Measurements from ENCODE around the gene ARRDC5. TPM values are rescaled to one million over a fixed set of nuclear protein-coding genes. Genes with fewer than 3 reads are reported as not detected.
A peak's percentile ranks its signal among the peaks of the same experiment; 100 is the strongest.
"Not testable (repeated sequence)": the region's sequence is repeated elsewhere in the genome, so short reads cannot be mapped to it uniquely, and the experiment has no call there.

Gene ARRDC5
- total and polyA plus RNA-seq, 5 donors from 2014 or later, result 1.1 to 6.1 (median 1.3) TPM

GRCh38 chr19:4849019-4849418, 53.7 kb downstream of the ARRDC5 start:
- ATAC-seq (ENCODE audit: low read depth in 2 of 2), result no peak
- Mint-ChIP-seq H3K4me1 (peaks cover 0 to 3% (median 0%) of the 10 kb centered on the region in 4 donors), H3K9me3 (no peaks in the 10 kb centered on the region), H3K27ac (no peak overlapping the region), H3K27me3 (no peaks in the 10 kb centered on the region), H3K4me3 (no peak overlapping the region), H3K36me3 (peaks cover 4% of the 10 kb centered on the region)
- Histone ChIP-seq H3K27me3 (ENCODE audit: control insufficient read depth, insufficient read depth, low read length) (no peaks in the 10 kb centered on the region), H3K36me3 (ENCODE audit: control insufficient read depth, insufficient read depth, low read length) (peaks cover 5% of the 10 kb centered on the region), H3K4me3 (ENCODE audit: low read depth, low read length) (no peak overlapping the region), H3K27ac (ENCODE audit: insufficient read depth, low read length, poor library complexity, severe bottlenecking) (no peak overlapping the region), H3K9me3 (ENCODE audit: control insufficient read depth in 2 of 2, low read length in 2 of 2) (no peaks in the 10 kb centered on the region), H3K4me1 (ENCODE audit: control insufficient read depth, insufficient read depth, low read length, poor library complexity, severe bottlenecking) (no peaks in the 10 kb centered on the region)
- DNase-seq, result no peak

GRCh38 chr19:4847190-4847973, 55.3 kb downstream of the ARRDC5 start:
- Histone ChIP-seq H3K27ac (ENCODE audit: insufficient read depth, low read length, poor library complexity, severe bottlenecking) (no peak overlapping the region), H3K36me3 (ENCODE audit: control insufficient read depth, insufficient read depth, low read length) (peaks cover 8% of the 10 kb centered on the region), H3K4me3 (ENCODE audit: low read depth, low read length) (no peak overlapping the region), H3K9me3 (ENCODE audit: control insufficient read depth in 2 of 2, low read length in 2 of 2) (no peaks in the 10 kb centered on the region), H3K4me1 (ENCODE audit: control insufficient read depth, insufficient read depth, low read length, poor library complexity, severe bottlenecking) (no peaks in the 10 kb centered on the region), H3K27me3 (ENCODE audit: control insufficient read depth, insufficient read depth, low read length) (no peaks in the 10 kb centered on the region)
- Mint-ChIP-seq H3K27me3 (no peaks in the 10 kb centered on the region), H3K36me3 (peaks cover 7% of the 10 kb centered on the region), H3K4me1 (peaks cover 0 to 3% (median 0%) of the 10 kb centered on the region in 4 donors), H3K4me3 (no peak overlapping the region), H3K27ac (peak overlapping the region in 1 of 3 donors; percentile 55), H3K9me3 (no peaks in the 10 kb centered on the region)
- ATAC-seq (ENCODE audit: low read depth in 2 of 2) (no peak), DNase-seq (no peak)

- not testable (repeated sequence) for H3K27ac ChIP-seq (ENCODE audit: insufficient read depth, low read length, poor library complexity, severe bottlenecking); H3K9me3 Mint-ChIP-seq; H3K4me1 ChIP-seq (ENCODE audit: control insufficient read depth, insufficient read depth, low read length, poor library complexity, severe bottlenecking); H3K27me3 ChIP-seq (ENCODE audit: control insufficient read depth, insufficient read depth, low read length); H3K4me1 Mint-ChIP-seq; H3K9me3 ChIP-seq (ENCODE audit: control insufficient read depth in 2 of 2, low read length in 2 of 2); H3K36me3 ChIP-seq (ENCODE audit: control insufficient read depth, insufficient read depth, low read length); ATAC-seq (ENCODE audit: low read depth in 2 of 2); H3K4me3 Mint-ChIP-seq; H3K27me3 Mint-ChIP-seq; H3K27ac Mint-ChIP-seq; DNase-seq; H3K4me3 ChIP-seq (ENCODE audit: low read depth, low read length)
- H3K36me3 Mint-ChIP-seq, result peaks cover 11% of the 10 kb centered on the region
Observed at GRCh38 chr19:4845975-4846374, 56.7 kb downstream of the ARRDC5 start.

DNA sequence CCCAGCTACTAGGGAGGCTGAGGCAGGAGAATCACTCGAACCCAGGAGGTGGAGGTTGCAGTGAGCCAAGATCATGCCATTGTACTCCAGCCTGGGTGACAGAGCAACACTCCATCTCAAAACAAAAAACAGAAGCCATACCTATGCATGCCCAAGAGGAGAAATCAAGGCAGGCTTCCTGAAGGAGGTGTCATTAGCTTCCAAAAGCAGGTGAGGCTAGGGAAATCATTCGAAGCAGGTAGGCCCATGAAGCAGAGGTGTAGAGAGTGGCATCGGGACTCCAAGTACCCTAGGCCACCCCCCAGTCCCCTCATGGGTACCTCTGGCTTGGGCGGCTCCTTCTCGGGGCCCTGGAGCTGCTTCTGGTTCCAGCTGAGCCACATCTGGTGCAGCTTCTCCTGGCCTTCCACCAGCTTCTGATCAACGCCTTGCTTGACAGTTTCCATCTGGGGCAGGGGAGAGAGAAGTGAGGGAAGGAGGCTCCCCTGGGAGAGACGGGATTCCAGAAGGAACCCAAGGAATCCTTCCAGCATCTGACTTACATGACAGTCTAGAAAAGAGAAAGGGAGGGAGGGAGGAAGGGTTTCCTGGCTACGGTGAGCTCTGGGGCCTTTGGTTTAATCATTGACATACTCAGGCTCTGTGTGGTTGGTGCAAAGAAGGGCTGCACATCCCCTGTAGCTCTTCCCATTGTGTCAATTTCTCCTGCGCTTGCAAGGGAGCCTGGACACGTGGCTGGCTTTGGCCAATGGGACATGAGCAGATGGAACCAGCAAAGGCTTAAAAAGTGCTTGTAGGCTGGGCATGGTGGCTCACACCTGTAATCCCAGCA, 58.1 kb downstream of the ARRDC5 start:
- no peaks in the 10 kb centered on the region for H3K27me3 ChIP-seq (ENCODE audit: control insufficient read depth, insufficient read depth, low read length)
- peaks cover 2 to 14% (median 11%) of the 10 kb centered on the region in 4 donors for H3K4me1 Mint-ChIP-seq
- no peak overlapping the region for H3K27ac Mint-ChIP-seq
- no peaks in the 10 kb centered on the region for H3K9me3 ChIP-seq (ENCODE audit: control insufficient read depth in 2 of 2, low read length in 2 of 2)
- peaks cover 16% of the 10 kb centered on the region for H3K36me3 Mint-ChIP-seq
- no peak for ATAC-seq (ENCODE audit: low read depth in 2 of 2)
- H3K27me3 Mint-ChIP-seq, result no peaks in the 10 kb centered on the region
- no peak for DNase-seq
- no peaks in the 10 kb centered on the region for H3K9me3 Mint-ChIP-seq
- peaks cover 8% of the 10 kb centered on the region for H3K36me3 ChIP-seq (ENCODE audit: control insufficient read depth, insufficient read depth, low read length)
- H3K27ac ChIP-seq (ENCODE audit: insufficient read depth, low read length, poor library complexity, severe bottlenecking), result no peak overlapping the region
- no peak overlapping the region for H3K4me3 Mint-ChIP-seq
- peaks cover 12% of the 10 kb centered on the region for H3K4me1 ChIP-seq (ENCODE audit: control insufficient read depth, insufficient read depth, low read length, poor library complexity, severe bottlenecking)
- H3K4me3 ChIP-seq (ENCODE audit: low read depth, low read length), result no peak overlapping the region

- H3K9me3 Mint-ChIP-seq, result no peaks in the 10 kb centered on the region
- peaks cover 21% of the 10 kb centered on the region for H3K36me3 Mint-ChIP-seq
- peak overlapping the region in 1 of 3 donors; percentile 82 for H3K27ac Mint-ChIP-seq
- H3K4me3 Mint-ChIP-seq, result no peak overlapping the region
- no peaks in the 10 kb centered on the region for H3K27me3 Mint-ChIP-seq
- no peak overlapping the region for H3K4me3 ChIP-seq (ENCODE audit: low read depth, low read length)
- peaks cover 8% of the 10 kb centered on the region for H3K36me3 ChIP-seq (ENCODE audit: control insufficient read depth, insufficient read depth, low read length)
- H3K4me1 ChIP-seq (ENCODE audit: control insufficient read depth, insufficient read depth, low read length, poor library complexity, severe bottlenecking), result peaks cover 12% of the 10 kb centered on the region
- H3K4me1 Mint-ChIP-seq, result peaks cover 2 to 14% (median 11%) of the 10 kb centered on the region in 4 donors
- no peak overlapping the region for H3K27ac ChIP-seq (ENCODE audit: insufficient read depth, low read length, poor library complexity, severe bottlenecking)
- H3K27me3 ChIP-seq (ENCODE audit: control insufficient read depth, insufficient read depth, low read length), result no peaks in the 10 kb centered on the region
- no peaks in the 10 kb centered on the region for H3K9me3 ChIP-seq (ENCODE audit: control insufficient read depth in 2 of 2, low read length in 2 of 2)
- no peak for ATAC-seq (ENCODE audit: low read depth in 2 of 2)
- no peak for DNase-seq
Observed at GRCh38 chr19:4843647-4843965, 59.1 kb downstream of the ARRDC5 start.

Other genes with a start within 250 kb of the ARRDC5 start
- 25.7 TPM for gene MYDGF, start 232.6 kb downstream of the ARRDC5 start, total RNA-seq
- 100 to 1,000 TPM in 1 of 4 donors, 10 to 100 TPM in 3; 90.1 to 106 (median 98.5) TPM for gene MYDGF, start 232.6 kb downstream of the ARRDC5 start, polyA plus RNA-seq
- gene DPP9, start 179.1 kb downstream of the ARRDC5 start, total RNA-seq, result 93.3 TPM
- gene DPP9, start 179.1 kb downstream of the ARRDC5 start, polyA plus RNA-seq, result 10 to 100 TPM; 14.3 to 22.8 (median 17.6) TPM
- 11.9 TPM for gene FEM1A, start 111.2 kb downstream of the ARRDC5 start, total RNA-seq
- 1 to 10 TPM; 2.2 to 4.0 (median 2.7) TPM for gene FEM1A, start 111.2 kb downstream of the ARRDC5 start, polyA plus RNA-seq
- 28.5 TPM for gene TICAM1, start 71.2 kb downstream of the ARRDC5 start, total RNA-seq
- 1 to 10 TPM; 3.3 to 9.0 (median 7.3) TPM for gene TICAM1, start 71.2 kb downstream of the ARRDC5 start, polyA plus RNA-seq
- 28.6 TPM for gene PLIN3, start 35.2 kb downstream of the ARRDC5 start, total RNA-seq
- 10 to 100 TPM; 26.5 to 35.6 (median 31.4) TPM for gene PLIN3, start 35.2 kb downstream of the ARRDC5 start, polyA plus RNA-seq
- gene UHRF1, start 6.6 kb upstream of the ARRDC5 start, total RNA-seq, result 2.2 TPM
- 1 to 10 TPM in 2 of 4 donors, under 1 TPM in 2; 0.57 to 2.7 (median 0.97) TPM for gene UHRF1, start 6.6 kb upstream of the ARRDC5 start, polyA plus RNA-seq
- gene KDM4B, start 66.2 kb upstream of the ARRDC5 start, total RNA-seq, result 70.0 TPM
- gene KDM4B, start 66.2 kb upstream of the ARRDC5 start, polyA plus RNA-seq, result 1 to 10 TPM; 6.3 to 8.8 (median 7.9) TPM

All from CD4-positive, CD25-positive, alpha-beta regulatory T cell (primary cell).